H9 (cell line): Measurements from ENCODE around the gene CCDC13. TPM values are rescaled to one million over a fixed set of nuclear protein-coding genes. Genes with fewer than 3 reads are reported as not detected.

Source experiments
- DNase-seq: peaks from one replicate; pipeline ENCODE4 v3.0.0-alpha.2; 2017
- H2AFZ ChIP-seq: one replicate; pipeline ENCODE4 v1.6.1; 2013; ENCODE audit warnings: mild to moderate bottlenecking, low read length, control low read depth, moderate library complexity
- H2AK5ac ChIP-seq: 2 replicates; pipeline ENCODE4 v1.6.1; 2013; ENCODE audit warnings: low read length, control low read depth, mixed read lengths; ENCODE audit not compliant: insufficient read length
- H2BK120ac ChIP-seq: one replicate; pipeline ENCODE4 v1.6.1; 2013; ENCODE audit warnings: low read depth, mild to moderate bottlenecking, low read length, control low read depth, inconsistent platforms; ENCODE audit not compliant: poor library complexity, severe bottlenecking
- H2BK12ac ChIP-seq: 2 replicates; pipeline ENCODE4 v1.6.1; 2013; ENCODE audit warnings: low read length, control low read depth, mixed read lengths, low read depth; ENCODE audit not compliant: insufficient read length
- H2BK15ac ChIP-seq: 2 replicates; pipeline ENCODE4 v1.6.1; 2013; ENCODE audit warnings: low read depth, low read length, control low read depth
- H2BK20ac ChIP-seq: one replicate; pipeline ENCODE4 v1.6.1; 2013; ENCODE audit warnings: low read depth, mild to moderate bottlenecking, low read length, control low read depth, inconsistent platforms; ENCODE audit not compliant: poor library complexity, severe bottlenecking
- H2BK5ac ChIP-seq: 2 replicates; pipeline ENCODE4 v1.6.1; 2013; ENCODE audit warnings: low read length, control low read depth, mixed read lengths; ENCODE audit not compliant: insufficient read length
- H3K14ac ChIP-seq: 2 replicates; pipeline ENCODE4 v1.6.1; 2013; ENCODE audit warnings: low read length, control low read depth; ENCODE audit not compliant: insufficient read depth
- H3K18ac ChIP-seq: 2 replicates; pipeline ENCODE4 v1.6.1; 2013; ENCODE audit warnings: low read depth, mild to moderate bottlenecking, mixed read lengths, low read length, control low read depth; ENCODE audit not compliant: insufficient read length
- H3K23ac ChIP-seq: 2 replicates; pipeline ENCODE4 v1.6.1; 2013; ENCODE audit warnings: low read length, control low read depth, mixed read lengths, low read depth; ENCODE audit not compliant: insufficient read length
- H3K23me2 ChIP-seq: 2 replicates; pipeline ENCODE4 v1.6.1; 2013; ENCODE audit warnings: low read depth, mild to moderate bottlenecking, mixed read lengths, low read length, control low read depth; ENCODE audit not compliant: insufficient read length, poor library complexity, severe bottlenecking
- H3K27ac ChIP-seq: 2 replicates; pipeline ENCODE4 v1.5.1; 2013; ENCODE audit warnings: low read length, control low read depth, mixed read lengths, low read depth; ENCODE audit not compliant: insufficient read length
- H3K27me3 ChIP-seq: 2 replicates; pipeline ENCODE4 v1.6.1; 2013; ENCODE audit warnings: low read length, control low read depth, inconsistent platforms; ENCODE audit not compliant: insufficient read depth
- H3K4ac ChIP-seq: 2 replicates; pipeline ENCODE4 v1.6.1; 2013; ENCODE audit warnings: low read depth, mild to moderate bottlenecking, control low read depth, inconsistent platforms, low read length, moderate library complexity
- H3K4me1 ChIP-seq: 2 replicates; pipeline ENCODE4 v1.6.1; 2013; ENCODE audit warnings: low read length, control low read depth, inconsistent platforms; ENCODE audit not compliant: insufficient read depth
- H3K4me2 ChIP-seq: 2 replicates; pipeline ENCODE4 v1.6.1; 2013; ENCODE audit warnings: low read length, control low read depth, mixed read lengths; ENCODE audit not compliant: insufficient read length, insufficient read depth
- H3K56ac ChIP-seq: 2 replicates; pipeline ENCODE4 v1.6.1; 2013; ENCODE audit warnings: low read depth, mild to moderate bottlenecking, mixed read lengths, low read length, control low read depth; ENCODE audit not compliant: insufficient read length
- H3K79me1 ChIP-seq: 2 replicates; pipeline ENCODE4 v1.6.1; 2013; ENCODE audit warnings: low read depth, mild to moderate bottlenecking, moderate library complexity, low read length, control low read depth, inconsistent platforms; ENCODE audit not compliant: insufficient read depth, poor library complexity, severe bottlenecking
- H3K79me2 ChIP-seq: 2 replicates; pipeline ENCODE4 v1.6.1; 2013; ENCODE audit warnings: low read length, control low read depth, inconsistent platforms; ENCODE audit not compliant: insufficient read depth
- H3K9ac ChIP-seq: 2 replicates; pipeline ENCODE4 v1.6.1; 2013; ENCODE audit warnings: low read length, control low read depth, mixed read lengths; ENCODE audit not compliant: insufficient read length; ENCODE audit errors: extremely low read depth
- H3K9me3 ChIP-seq: one replicate; pipeline ENCODE4 v1.6.1; 2013; ENCODE audit warnings: low read depth, low read length, inconsistent platforms; ENCODE audit not compliant: control insufficient read depth
- H3T11ph ChIP-seq: one replicate; pipeline ENCODE4 v1.6.1; 2013; ENCODE audit warnings: mild to moderate bottlenecking, low read length, control low read depth, inconsistent platforms
- H4K20me1 ChIP-seq: one replicate; pipeline ENCODE4 v1.6.1; 2013; ENCODE audit not compliant: control insufficient read depth, insufficient read length, insufficient read depth
- H4K5ac ChIP-seq: 2 replicates; pipeline ENCODE4 v1.6.1; 2013; ENCODE audit warnings: low read depth, mild to moderate bottlenecking, mixed read lengths, low read length, control low read depth; ENCODE audit not compliant: insufficient read length
- H4K8ac ChIP-seq: replicated peaks from 2 replicates; pipeline ENCODE4 v1.6.1; 2013; ENCODE audit warnings: low read length, control low read depth, mixed read lengths, low read depth; ENCODE audit not compliant: insufficient read length
- H4K91ac ChIP-seq: 2 replicates; pipeline ENCODE4 v1.6.1; 2013; ENCODE audit warnings: low read depth, mild to moderate bottlenecking, moderate library complexity, mixed read lengths, low read length, control low read depth; ENCODE audit not compliant: insufficient read length
- H3K27ac Mint-ChIP-seq, 3 experiments: 2 replicates in 2 of 3; 3 replicates in 1 of 3; pipeline ENCODE4 v1.8.0; 2020 to 2021; ENCODE audit warnings: mixed read lengths in 3 of 3, mild to moderate bottlenecking in 1 of 3, moderate library complexity in 1 of 3
- H3K27me3 Mint-ChIP-seq: 2 replicates; pipeline ENCODE4 v1.8.0; 2021; ENCODE audit warnings: low read depth, mild to moderate bottlenecking, moderate library complexity, mixed read lengths
- H3K36me3 Mint-ChIP-seq, 3 experiments: 2 replicates in 2 of 3; 3 replicates in 1 of 3; pipeline ENCODE4 v1.8.0; 2020 to 2021; ENCODE audit warnings: low read depth in 3 of 3, mixed read lengths in 3 of 3; ENCODE audit not compliant: insufficient read depth in 1 of 3
- H3K4me1 Mint-ChIP-seq, 2 experiments: 2 replicates each; pipeline ENCODE4 v1.8.0; 2020; ENCODE audit warnings: mixed read lengths in 2 of 2
- H3K4me3 Mint-ChIP-seq, 2 experiments: 2 replicates in 1 of 2; 3 replicates in 1 of 2; pipeline ENCODE4 v1.8.0; 2020 to 2021; ENCODE audit warnings: mild to moderate bottlenecking in 2 of 2, mixed read lengths in 2 of 2, moderate library complexity in 1 of 2
- H3K9me3 Mint-ChIP-seq, 2 experiments: 2 replicates in 1 of 2; 3 replicates in 1 of 2; pipeline ENCODE4 v1.8.0; 2020; ENCODE audit warnings: mild to moderate bottlenecking in 2 of 2, mixed read lengths in 2 of 2, moderate library complexity in 1 of 2
- WGBS: extraction: QIAGEN DNeasy Blood & Tissue Kit; methylation state at CpG from one replicate; pipeline ENCODE4 v1.1.7; 2013; ENCODE audit warnings: missing lambda C conversion rate, low lambda C conversion rate, mixed read lengths; ENCODE audit not compliant: insufficient read length; ENCODE audit errors: extremely low coverage; 5-methylcytosine and 5-hydroxymethylcytosine counted together
- total RNA-seq: library from RNA; stranded (reverse); gene quantifications from 2 replicates; pipeline ENCODE4 v1.2.1, GENCODE V29; 2021
- TF ChIP-seq, protein P1 (sequence below): fragments of 200-600 bp; sonication (generic); conservative IDR thresholded peaks from 3 replicates; pipeline ENCODE4 v1.8.0; 2021; ENCODE audit warnings: antibody characterized with exemption, mild to moderate bottlenecking

Gene CCDC13
- total RNA-seq, 1 experiment from 2014 or later: not detected

- no peak overlapping the region for H3K56ac ChIP-seq
- H3K14ac ChIP-seq: no peak overlapping the region
- no peak overlapping the region for H3K27ac ChIP-seq
- no peak overlapping the region for H2AK5ac ChIP-seq
- peaks cover 5% of the 10 kb centered on the region for H3K27me3 Mint-ChIP-seq
- H3K23ac ChIP-seq: no peak overlapping the region
- H3K9me3 ChIP-seq: no peaks in the 10 kb centered on the region
- peak; percentile 13 for DNase-seq
- H3K4me1 Mint-ChIP-seq: peaks cover 56 to 57% of the 10 kb centered on the region in 2 experiments
- H4K8ac ChIP-seq: no peak overlapping the region
- no peaks in the 10 kb centered on the region for H3K27me3 ChIP-seq
- peaks cover 9% of the 10 kb centered on the region; the same call in 1 of the 2 replicates for H3K4me1 ChIP-seq
- H3K27ac Mint-ChIP-seq: peak overlapping the region in 1 of 3 experiments; percentile 92; a peak in 2 of 7 replicates
- H3K9me3 Mint-ChIP-seq: no peaks in the 10 kb centered on the region
- H3K4me2 ChIP-seq: no peak overlapping the region
- no peak overlapping the region for H3K18ac ChIP-seq
- no peak overlapping the region for H4K91ac ChIP-seq
- no peaks in the 10 kb centered on the region for H3K36me3 Mint-ChIP-seq
- H2BK20ac ChIP-seq: no peak overlapping the region
- H2BK15ac ChIP-seq: no peak overlapping the region
- no peak overlapping the region for H3K4ac ChIP-seq
- no peak overlapping the region for H2AFZ ChIP-seq
- no peak overlapping the region for H2BK5ac ChIP-seq
- no CpG with 5 or more reads among the region's 6 CpGs for WGBS
- no peaks in the 10 kb centered on the region for H3K79me1 ChIP-seq
- TF ChIP-seq, protein P1, sequence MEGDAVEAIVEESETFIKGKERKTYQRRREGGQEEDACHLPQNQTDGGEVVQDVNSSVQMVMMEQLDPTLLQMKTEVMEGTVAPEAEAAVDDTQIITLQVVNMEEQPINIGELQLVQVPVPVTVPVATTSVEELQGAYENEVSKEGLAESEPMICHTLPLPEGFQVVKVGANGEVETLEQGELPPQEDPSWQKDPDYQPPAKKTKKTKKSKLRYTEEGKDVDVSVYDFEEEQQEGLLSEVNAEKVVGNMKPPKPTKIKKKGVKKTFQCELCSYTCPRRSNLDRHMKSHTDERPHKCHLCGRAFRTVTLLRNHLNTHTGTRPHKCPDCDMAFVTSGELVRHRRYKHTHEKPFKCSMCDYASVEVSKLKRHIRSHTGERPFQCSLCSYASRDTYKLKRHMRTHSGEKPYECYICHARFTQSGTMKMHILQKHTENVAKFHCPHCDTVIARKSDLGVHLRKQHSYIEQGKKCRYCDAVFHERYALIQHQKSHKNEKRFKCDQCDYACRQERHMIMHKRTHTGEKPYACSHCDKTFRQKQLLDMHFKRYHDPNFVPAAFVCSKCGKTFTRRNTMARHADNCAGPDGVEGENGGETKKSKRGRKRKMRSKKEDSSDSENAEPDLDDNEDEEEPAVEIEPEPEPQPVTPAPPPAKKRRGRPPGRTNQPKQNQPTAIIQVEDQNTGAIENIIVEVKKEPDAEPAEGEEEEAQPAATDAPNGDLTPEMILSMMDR: no peak
- H4K5ac ChIP-seq: no peak overlapping the region
- no peak overlapping the region for H3K4me3 Mint-ChIP-seq
- H3K79me2 ChIP-seq: no peaks in the 10 kb centered on the region
- no peaks in the 10 kb centered on the region for H3K23me2 ChIP-seq
- H2BK120ac ChIP-seq: no peak overlapping the region
- no peak overlapping the region for H3K9ac ChIP-seq
- no peaks in the 10 kb centered on the region for H4K20me1 ChIP-seq
- no peak overlapping the region for H3T11ph ChIP-seq
- H2BK12ac ChIP-seq: no peak overlapping the region
Observed at GRCh38 chr3:42731476-42732195, 41.4 kb downstream of the CCDC13 start.
